HCT116 (cell line): ENCODE results near the gene PNMT.

Experiments used
- EZH2 ChIP-seq: fragments of 200-600 bp; sonication (generic); IDR thresholded peaks from 2 replicates; pipeline ENCODE4 v1.6.1; 2017; ENCODE audit warnings: antibody characterized with exemption, mixed run types
- EZH2phosphoT487 ChIP-seq: fragments of 200-600 bp; IDR thresholded peaks from 2 replicates; pipeline ENCODE4 v1.6.1; 2018; ENCODE audit warnings: antibody characterized with exemption, borderline replicate concordance
- JUND ChIP-seq: IDR thresholded peaks from 2 replicates; pipeline ENCODE4 v1.6.1; 2012
- POLR2A ChIP-seq: IDR thresholded peaks from 2 replicates; pipeline ENCODE4 v1.7.0; 2011; ENCODE audit warnings: borderline replicate concordance; ENCODE audit not compliant: insufficient read depth, insufficient read length; ENCODE audit errors: extremely low read depth
- POLR2AphosphoS5 ChIP-seq: IDR thresholded peaks from 2 replicates; pipeline ENCODE4 v1.6.1; 2011; ENCODE audit warnings: mild to moderate bottlenecking, low read depth, low read length, moderate library complexity
- RAD21 ChIP-seq: IDR thresholded peaks from 2 replicates; pipeline ENCODE4 v1.6.1; 2012; ENCODE audit warnings: low read depth, mild to moderate bottlenecking
- TF ChIP-seq, protein P1 (sequence below), 3 experiments: fragments of 200-600 bp in 1 of 3; sonication (generic) in 1 of 3; IDR thresholded peaks in 2 of 3; conservative IDR thresholded peaks in 1 of 3; 2 replicates each; pipeline ENCODE4 v1.5.1; 2012 to 2017; ENCODE audit warnings: low read depth in 2 of 3, low read length in 2 of 3, antibody characterized with exemption in 1 of 3, borderline replicate concordance in 1 of 3, control low read depth in 1 of 3, mild to moderate bottlenecking in 1 of 3, mixed read lengths in 1 of 3, mixed run types in 1 of 3, moderate library complexity in 1 of 3; ENCODE audit not compliant: insufficient read depth in 1 of 3

DNA sequence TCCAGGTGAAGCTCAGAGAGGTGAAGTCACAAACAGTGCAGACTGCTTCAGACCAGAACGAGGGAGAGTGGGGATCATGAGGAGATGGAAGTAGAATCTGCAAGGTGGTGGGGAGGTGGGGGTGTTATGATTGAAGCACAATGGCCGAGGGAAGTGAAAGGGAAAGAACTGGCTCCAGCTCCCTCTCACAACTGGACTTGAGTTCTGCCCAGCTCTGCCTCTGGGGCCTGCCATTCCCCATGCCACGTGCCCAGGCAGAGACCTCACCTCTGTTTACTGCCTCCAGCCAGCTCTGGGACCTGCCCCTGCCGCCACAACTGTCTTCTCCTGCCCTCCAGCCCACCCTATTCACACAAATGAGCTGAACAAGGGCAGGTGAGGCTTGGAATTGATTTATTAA lies 2.5 kb downstream of the PNMT start:
- TF ChIP-seq EZH2phosphoT487 (no peak), JUND (no peak), POLR2A (no peak), EZH2 (no peak), RAD21 (no peak), POLR2AphosphoS5 (no peak)
- TF ChIP-seq, protein P1, sequence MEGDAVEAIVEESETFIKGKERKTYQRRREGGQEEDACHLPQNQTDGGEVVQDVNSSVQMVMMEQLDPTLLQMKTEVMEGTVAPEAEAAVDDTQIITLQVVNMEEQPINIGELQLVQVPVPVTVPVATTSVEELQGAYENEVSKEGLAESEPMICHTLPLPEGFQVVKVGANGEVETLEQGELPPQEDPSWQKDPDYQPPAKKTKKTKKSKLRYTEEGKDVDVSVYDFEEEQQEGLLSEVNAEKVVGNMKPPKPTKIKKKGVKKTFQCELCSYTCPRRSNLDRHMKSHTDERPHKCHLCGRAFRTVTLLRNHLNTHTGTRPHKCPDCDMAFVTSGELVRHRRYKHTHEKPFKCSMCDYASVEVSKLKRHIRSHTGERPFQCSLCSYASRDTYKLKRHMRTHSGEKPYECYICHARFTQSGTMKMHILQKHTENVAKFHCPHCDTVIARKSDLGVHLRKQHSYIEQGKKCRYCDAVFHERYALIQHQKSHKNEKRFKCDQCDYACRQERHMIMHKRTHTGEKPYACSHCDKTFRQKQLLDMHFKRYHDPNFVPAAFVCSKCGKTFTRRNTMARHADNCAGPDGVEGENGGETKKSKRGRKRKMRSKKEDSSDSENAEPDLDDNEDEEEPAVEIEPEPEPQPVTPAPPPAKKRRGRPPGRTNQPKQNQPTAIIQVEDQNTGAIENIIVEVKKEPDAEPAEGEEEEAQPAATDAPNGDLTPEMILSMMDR (IDR thresholded peaks at IDR 0.05 in 2 of 3, conservative IDR thresholded peaks at IDR 0.05 in 1 of 3; ENCODE audit: borderline replicate concordance in 1 of 3, insufficient read depth in 1 of 3, low read depth in 2 of 3, low read length in 2 of 3) = no peak
